KOPT-K1 (cell line): Measurements from ENCODE around the gene KRT14.
"Not testable (repeated sequence)": the region's sequence is repeated elsewhere in the genome, so short reads cannot be mapped to it uniquely, and the experiment has no call there.

Source experiments
- H3K27ac ChIP-seq: fragments of 200-600 bp; sonication (generic); 2 replicates; pipeline ENCODE4 v1.5.1; 2016; ENCODE audit warnings: antibody characterized with exemption, mild to moderate bottlenecking, low read depth, low read length; ENCODE audit not compliant: poor library complexity, severe bottlenecking
- H3K36me3 ChIP-seq: fragments of 200-600 bp; sonication (generic); 2 replicates; pipeline ENCODE4 v1.5.1; 2017; ENCODE audit warnings: antibody characterized with exemption, mild to moderate bottlenecking, low read length, moderate library complexity; ENCODE audit not compliant: insufficient read depth
- H3K9me3 ChIP-seq: fragments of 200-600 bp; sonication (generic); 2 replicates; pipeline ENCODE4 v1.5.1; 2017; ENCODE audit warnings: antibody characterized with exemption, low read length, mild to moderate bottlenecking; ENCODE audit not compliant: insufficient read depth, poor library complexity, severe bottlenecking

KRT14 gene

GRCh38 chr17:41617136-41617535 lies 30.4 kb upstream of the KRT14 start:
- Histone ChIP-seq H3K36me3 (no peaks in the 10 kb centered on the region), H3K27ac (no peak overlapping the region), H3K9me3 (no peaks in the 10 kb centered on the region)

- H3K9me3 ChIP-seq, H3K36me3 ChIP-seq, H3K27ac ChIP-seq: not testable (repeated sequence)
These were observed 29.8 kb upstream of the KRT14 start for GRCh38 chr17:41616486-41616885.

GRCh38 chr17:41615454-41615853 lies 28.8 kb upstream of the KRT14 start:
- no peaks in the 10 kb centered on the region for H3K9me3 ChIP-seq
- no peak overlapping the region for H3K27ac ChIP-seq
- no peaks in the 10 kb centered on the region for H3K36me3 ChIP-seq

GRCh38 chr17:41614767-41615166 lies 28.1 kb upstream of the KRT14 start:
- not testable (repeated sequence) for H3K27ac ChIP-seq, H3K9me3 ChIP-seq, H3K36me3 ChIP-seq

GRCh38 chr17:41614098-41614497 lies 27.4 kb upstream of the KRT14 start:
- H3K27ac ChIP-seq = no peak overlapping the region
- no peaks in the 10 kb centered on the region for H3K9me3 ChIP-seq
- no peaks in the 10 kb centered on the region for H3K36me3 ChIP-seq

- Histone ChIP-seq H3K9me3 (no peaks in the 10 kb centered on the region), H3K36me3 (no peaks in the 10 kb centered on the region), H3K27ac (no peak overlapping the region)
These were observed 26.8 kb upstream of the KRT14 start for GRCh38 chr17:41613277-41614082.

- not testable (repeated sequence) for H3K27ac ChIP-seq, H3K9me3 ChIP-seq, H3K36me3 ChIP-seq
These were observed 25.9 kb upstream of the KRT14 start, which contains the start of gene KRT16 for GRCh38 chr17:41612376-41613160. TSS of gene KRT16 (minus strand) at chr17:41612767. CDS start at chr17:41612688, 79 bp downstream.

GRCh38 chr17:41610965-41611640 lies 24.4 kb upstream of the KRT14 start:
- Histone ChIP-seq H3K9me3 (peaks cover 13% of the 10 kb centered on the region), H3K27ac (no peak overlapping the region), H3K36me3 (no peaks in the 10 kb centered on the region)

GRCh38 chr17:41610061-41610517 lies 23.4 kb upstream of the KRT14 start:
- not testable (repeated sequence) for H3K36me3 ChIP-seq, H3K27ac ChIP-seq

GRCh38 chr17:41606930-41607329 lies 20.2 kb upstream of the KRT14 start:
- peaks cover 18% of the 10 kb centered on the region for H3K9me3 ChIP-seq
- not testable (repeated sequence) for H3K36me3 ChIP-seq

More at GRCh38 chr17:41610061-41610517, 23.4 kb upstream of the KRT14 start:
- peaks cover 18% of the 10 kb centered on the region for H3K9me3 ChIP-seq

GRCh38 chr17:41602524-41602923 lies 15.8 kb upstream of the KRT14 start:
- peaks cover 18% of the 10 kb centered on the region for H3K9me3 ChIP-seq
- no peak overlapping the region for H3K27ac ChIP-seq
- no peaks in the 10 kb centered on the region for H3K36me3 ChIP-seq

More at GRCh38 chr17:41606930-41607329, 20.2 kb upstream of the KRT14 start:
- not testable (repeated sequence) for H3K27ac ChIP-seq

GRCh38 chr17:41600318-41600717 lies 13.6 kb upstream of the KRT14 start:
- Histone ChIP-seq H3K27ac (no peak overlapping the region), H3K36me3 (no peaks in the 10 kb centered on the region), H3K9me3 (no peaks in the 10 kb centered on the region)

GRCh38 chr17:41599680-41600079 lies 13.0 kb upstream of the KRT14 start:
- Histone ChIP-seq H3K27ac (no peak overlapping the region), H3K9me3 (no peaks in the 10 kb centered on the region), H3K36me3 (no peaks in the 10 kb centered on the region)

GRCh38 chr17:41595585-41595984 lies 8.9 kb upstream of the KRT14 start:
- Histone ChIP-seq H3K36me3 (no peaks in the 10 kb centered on the region), H3K27ac (no peak overlapping the region), H3K9me3 (no peaks in the 10 kb centered on the region)

- H3K27ac ChIP-seq = no peak overlapping the region
- no peaks in the 10 kb centered on the region for H3K36me3 ChIP-seq
These were observed 7.7 kb upstream of the KRT14 start for GRCh38 chr17:41594363-41594915.

More at GRCh38 chr17:41594363-41594915, 7.7 kb upstream of the KRT14 start:
- H3K9me3 ChIP-seq = no peaks in the 10 kb centered on the region
